ENCODE data around the gene SMIM35.
A peak's percentile ranks its signal among the peaks of the same experiment; 100 is the strongest.

The SMIM35 gene

DNA sequence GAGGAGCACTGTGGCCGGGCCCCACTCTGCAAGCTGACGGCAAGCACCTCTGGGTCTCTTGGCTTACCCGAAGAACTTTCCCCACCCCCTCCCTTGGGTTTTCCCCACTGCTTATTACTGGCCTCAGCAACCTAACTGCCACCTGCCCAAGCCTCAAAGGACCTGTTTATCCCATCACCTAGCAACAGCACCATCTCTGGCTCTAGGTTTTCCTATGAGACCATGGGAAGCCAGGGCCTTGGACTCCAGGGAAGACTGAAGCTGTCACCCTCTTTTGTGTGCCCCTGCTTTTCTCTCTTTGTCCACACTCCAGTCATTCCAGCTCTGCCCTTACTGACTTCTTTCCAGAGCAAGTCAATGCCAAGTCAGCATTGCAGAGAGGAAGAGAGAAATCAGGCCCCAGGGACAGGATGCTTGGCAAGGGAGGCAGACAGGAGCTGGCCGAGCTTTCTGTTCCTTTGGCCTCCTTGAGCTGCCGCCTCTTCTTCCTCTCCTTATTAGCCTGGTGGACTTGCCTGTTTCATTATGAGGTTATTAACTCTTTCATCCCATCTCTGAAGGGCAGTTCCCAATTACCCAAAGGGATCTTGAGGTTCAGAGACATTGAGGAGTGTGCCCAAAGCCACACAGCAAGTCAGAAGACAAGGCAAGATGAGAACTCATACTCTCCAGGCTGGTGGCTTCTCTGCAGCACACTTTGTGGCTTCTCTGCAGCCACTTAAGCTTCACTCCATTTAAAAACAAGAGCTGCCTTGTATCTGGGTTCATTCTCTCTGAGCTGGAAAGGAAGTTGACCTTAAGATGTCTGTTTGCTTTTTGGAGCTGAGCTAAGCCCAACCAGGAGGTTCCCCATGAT is at the start of gene SMIM35:
Gene SMIM35 (minus strand): TSS at position 51 of the 856 bp plus-strand sequence. CDS start 206 bp downstream, outside the sequence.
- DNase-seq = peak; percentile 71

DNA sequence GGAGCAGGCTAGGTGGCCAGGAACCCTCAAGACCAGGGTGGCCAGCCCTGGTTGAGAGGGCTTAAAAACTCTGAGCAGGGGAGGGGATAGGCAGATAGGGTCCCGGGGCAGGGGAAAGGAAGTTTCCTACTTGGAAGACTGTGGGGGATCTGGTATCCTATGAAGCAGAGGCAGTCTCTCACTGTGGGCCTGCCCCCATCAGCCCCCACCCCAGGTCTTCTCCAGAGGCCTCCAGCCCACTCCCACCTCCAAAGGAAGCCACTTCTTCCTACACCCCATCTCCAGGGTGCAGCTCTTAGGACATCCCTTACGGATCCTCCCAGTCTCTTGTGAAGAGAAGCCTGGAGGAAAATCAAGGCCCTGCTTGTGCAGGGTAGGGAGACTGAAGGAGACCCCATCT is 49.6 kb upstream of the SMIM35 start:
- DNase-seq = no peak

- no peak for DNase-seq
Measured at GRCh38 chr11:118135796-118136165, 49.0 kb upstream of the SMIM35 start.

- no peak for DNase-seq
Measured at GRCh38 chr11:118135051-118135795, 48.5 kb upstream of the SMIM35 start.

GRCh38 chr11:118133816-118134215 is 47.1 kb upstream of the SMIM35 start:
- DNase-seq = no peak

- no peak for DNase-seq
Measured at GRCh38 chr11:118132385-118133151, 45.8 kb upstream of the SMIM35 start.

DNA sequence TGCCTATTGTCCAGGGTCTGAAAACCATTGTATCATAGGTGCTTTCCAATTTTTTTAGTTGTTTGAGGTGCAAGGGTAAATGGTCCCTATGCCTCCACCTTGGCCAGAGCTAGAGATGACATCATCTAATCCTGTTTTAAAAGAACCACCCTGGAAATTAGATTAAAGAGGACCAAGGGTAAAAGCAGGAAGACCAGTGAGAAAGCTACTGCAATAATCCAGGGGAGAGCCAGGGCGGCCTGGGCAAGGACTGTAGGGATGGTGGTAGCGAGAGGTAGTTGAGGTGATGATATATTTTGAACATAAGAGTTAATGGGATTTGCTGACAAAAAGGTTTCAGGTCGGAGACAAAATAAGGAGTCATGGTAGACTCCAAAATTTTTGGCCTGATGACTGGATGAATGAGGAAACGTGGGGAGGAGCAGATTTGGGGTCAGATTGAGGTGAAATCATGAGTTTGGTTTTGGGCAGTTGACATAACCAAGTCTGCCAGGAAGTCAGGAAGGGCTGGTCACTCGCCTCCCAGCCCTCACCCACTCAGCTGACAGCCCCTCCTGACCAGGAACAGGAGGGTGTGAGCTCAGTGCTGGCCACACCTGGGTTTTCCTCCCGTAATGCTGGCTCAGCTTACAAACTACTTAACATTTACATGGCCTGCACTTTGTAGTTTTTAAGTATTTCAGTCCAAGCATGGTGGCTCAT is 42.9 kb upstream of the SMIM35 start:
- DNase-seq = no peak

DNA sequence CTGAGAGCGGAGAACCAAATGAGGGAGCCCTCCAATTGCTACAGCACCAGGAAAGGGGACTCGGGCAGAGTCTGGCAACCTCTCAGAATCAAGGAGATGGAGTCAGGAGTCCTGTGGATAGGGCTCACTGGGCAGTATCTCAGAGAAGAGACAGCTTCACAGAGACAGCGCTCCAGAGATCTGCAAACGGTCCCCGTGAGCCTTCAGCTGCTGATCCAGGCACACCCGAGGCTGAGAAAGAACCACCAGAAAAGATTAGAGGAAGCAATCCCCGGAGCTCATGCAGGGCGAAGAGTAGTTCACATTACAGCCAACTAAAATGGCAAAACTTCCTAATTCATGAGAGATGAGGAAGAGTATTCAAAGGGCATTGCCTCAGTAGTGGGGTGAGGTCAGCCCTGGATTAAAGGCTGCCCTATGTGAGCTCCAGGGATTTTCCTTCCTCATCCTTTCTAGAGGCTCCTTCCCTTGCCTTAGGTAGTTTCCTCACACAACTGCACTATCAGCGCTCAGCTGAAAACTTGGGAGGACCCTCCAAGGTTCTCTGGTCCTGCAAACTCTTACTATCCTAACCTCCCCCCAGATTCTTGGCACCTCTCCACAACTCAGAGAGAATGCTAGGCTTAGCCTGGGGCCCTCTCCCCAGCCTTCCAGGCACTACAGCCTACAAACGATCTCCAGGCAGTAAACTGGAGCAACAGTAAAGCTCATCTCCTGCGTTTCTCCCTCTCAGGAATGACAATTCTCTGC is 42.1 kb upstream of the SMIM35 start:
- no peak for DNase-seq

DNA sequence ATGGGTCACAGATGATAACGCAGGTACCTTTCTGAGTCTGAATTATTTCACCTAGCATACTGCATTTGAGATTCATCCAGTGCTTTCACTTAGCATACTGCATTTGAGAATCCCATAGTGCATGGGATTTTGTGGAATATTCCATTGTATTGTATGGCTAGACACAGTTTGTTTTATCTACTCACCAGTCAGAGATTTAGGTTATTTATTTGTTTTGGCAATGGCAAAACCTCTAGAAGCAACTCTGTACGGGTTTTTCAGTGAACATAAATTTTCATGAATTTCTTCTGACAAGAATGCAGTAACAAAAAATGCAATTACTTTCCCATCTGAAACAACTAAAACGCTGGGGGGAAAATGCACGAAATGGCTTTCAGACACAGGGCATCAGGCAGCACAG is 41.5 kb upstream of the SMIM35 start:
- no peak for DNase-seq

- DNase-seq = no peak
Measured at GRCh38 chr11:118126082-118126838, 39.5 kb upstream of the SMIM35 start.

DNA sequence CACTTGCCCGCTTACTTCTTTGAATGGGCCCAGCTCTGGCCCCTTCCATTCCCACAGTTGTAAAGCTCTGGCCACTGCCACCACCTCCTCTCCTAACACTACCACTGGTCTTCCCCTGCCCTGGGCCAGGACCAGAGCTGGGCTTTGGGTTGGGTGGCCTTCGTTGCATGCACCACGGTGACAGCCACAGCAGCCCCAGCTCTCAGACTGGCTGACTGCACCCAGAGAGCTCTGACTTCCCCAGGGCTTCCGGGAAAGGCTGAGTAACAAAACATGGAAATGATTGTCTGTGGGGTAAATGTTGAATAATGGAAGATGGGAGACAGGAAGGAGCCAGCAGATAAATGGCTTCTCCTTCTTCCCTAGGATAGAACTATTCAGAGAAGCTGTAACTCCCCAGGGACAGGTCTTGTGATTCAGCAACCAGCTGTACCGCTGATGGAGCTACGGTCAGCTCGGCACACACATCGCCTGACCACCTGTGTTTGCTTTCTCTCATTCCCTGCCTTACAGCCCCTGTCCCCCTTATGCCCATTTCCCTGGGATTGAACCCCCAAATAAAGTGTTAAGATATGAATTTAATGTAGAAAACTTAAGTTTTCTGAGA is 38.3 kb upstream of the SMIM35 start:
- no peak for DNase-seq

- DNase-seq = no peak
Measured at GRCh38 chr11:118120793-118121192, 34.0 kb upstream of the SMIM35 start.

- no peak for DNase-seq
Measured at GRCh38 chr11:118117790-118118601, 31.2 kb upstream of the SMIM35 start.

- no peak for DNase-seq
Measured at GRCh38 chr11:118115048-118115447, 28.3 kb upstream of the SMIM35 start.

GRCh38 chr11:118114266-118114665 is 27.5 kb upstream of the SMIM35 start:
- no peak for DNase-seq

DNA sequence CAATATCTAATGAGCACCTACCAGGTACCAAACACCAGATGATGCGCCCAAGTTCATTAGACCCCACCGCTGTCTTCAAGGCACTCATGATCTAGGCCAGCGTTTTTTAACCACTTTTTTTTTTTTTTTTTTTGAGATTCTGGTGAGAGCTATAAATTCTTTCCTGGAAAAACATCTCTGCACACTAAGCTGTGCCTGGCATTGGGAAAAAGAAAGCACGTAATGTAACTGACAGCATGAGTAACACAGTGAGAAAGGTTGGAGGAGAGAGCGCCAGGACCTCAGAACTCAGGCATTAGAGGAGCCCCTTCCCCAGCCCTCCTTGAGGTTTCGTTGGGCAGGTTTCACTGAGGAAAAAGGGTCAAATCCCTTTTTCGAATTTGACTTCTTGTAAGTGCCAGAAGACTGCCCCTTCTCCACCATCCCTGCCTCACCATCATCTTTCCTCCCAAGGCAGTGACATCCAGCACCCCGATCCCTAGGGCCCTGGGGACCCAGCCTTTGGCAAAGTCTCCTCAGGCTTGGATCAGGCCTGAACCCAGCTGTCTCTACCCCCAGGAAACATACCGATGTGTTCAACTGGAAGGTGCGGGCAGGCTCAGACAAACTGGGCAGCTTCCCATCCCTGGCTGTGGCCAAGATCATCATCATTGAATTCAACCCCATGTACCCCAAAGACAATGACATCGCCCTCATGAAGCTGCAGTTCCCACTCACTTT is 26.1 kb upstream of the SMIM35 start:
- DNase-seq = no peak

DNA sequence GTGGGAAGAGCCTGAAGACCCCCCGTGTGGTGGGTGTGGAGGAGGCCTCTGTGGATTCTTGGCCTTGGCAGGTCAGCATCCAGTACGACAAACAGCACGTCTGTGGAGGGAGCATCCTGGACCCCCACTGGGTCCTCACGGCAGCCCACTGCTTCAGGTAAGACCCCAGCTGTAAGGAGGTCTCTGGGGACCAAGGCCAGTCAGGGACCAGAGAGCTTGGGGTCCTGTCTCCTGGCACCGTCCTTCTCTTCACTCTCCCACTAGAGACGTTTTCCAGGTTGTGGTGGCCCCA is 24.9 kb upstream of the SMIM35 start:
- no peak for DNase-seq

DNA sequence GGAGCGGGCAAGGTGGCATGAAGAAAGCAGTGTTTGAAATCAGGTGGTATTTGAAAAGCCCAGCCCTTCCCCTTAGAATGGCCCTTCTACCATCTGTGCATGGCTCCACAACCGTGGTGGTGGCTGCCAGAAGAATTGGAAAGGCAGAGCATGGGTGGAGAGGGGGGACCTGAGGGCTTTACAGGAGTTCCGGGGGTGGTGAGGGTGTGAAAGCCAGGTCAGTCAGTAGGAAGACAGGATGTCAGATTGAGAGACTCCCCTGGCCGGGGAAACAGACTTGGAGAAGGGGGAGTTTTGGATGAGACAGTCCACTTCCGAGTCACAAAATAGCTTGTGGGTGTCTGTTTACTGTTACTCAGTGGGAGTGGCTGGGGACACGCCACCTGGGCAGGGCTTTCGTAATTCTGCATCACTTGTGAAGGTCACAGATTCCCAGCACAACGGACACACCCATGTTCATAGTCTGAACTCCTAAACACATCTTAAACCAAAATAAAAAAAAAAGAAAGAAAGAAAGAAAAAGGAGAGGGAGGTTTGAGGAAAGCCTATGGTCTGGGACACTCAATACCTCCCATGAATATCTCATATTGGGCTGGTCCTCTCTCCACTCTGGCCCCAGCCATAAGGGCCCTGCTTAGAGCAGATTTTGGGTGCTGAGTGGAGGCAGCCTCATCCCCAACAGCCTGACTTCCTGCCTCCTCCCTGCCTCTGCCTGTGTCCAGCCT is 24.4 kb upstream of the SMIM35 start:
- no peak for DNase-seq

DNA sequence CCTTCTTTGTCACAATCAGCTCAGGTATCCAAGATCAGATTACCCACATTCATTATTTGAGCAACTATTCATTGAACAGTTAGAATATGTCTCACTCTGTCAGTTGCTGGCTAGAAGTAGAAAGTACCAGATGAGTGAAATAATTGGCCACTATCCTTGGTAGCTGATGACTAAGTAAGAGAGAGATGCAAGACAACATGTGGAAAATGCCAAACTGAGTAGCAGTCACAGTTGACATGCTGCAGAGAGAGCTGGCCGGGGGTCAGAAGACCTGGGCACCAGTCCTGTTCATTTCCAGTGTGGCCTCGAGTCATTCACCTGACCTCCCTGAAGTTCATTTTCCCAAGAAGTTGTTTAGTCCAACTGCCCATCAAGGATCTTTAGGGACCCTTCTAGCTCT is 22.5 kb upstream of the SMIM35 start:
- DNase-seq = no peak

All from NCI-H1105 treated with DMSO at 0.1 percent for 48 hours (cell line).